ENCODE measurements around the gene ARHGAP4. TPM values are rescaled to one million over a fixed set of nuclear protein-coding genes. Genes with fewer than 3 reads are reported as not detected.

The ARHGAP4 gene
- total RNA-seq, 1 donor from 2014 or later = 9.7 TPM

DNA sequence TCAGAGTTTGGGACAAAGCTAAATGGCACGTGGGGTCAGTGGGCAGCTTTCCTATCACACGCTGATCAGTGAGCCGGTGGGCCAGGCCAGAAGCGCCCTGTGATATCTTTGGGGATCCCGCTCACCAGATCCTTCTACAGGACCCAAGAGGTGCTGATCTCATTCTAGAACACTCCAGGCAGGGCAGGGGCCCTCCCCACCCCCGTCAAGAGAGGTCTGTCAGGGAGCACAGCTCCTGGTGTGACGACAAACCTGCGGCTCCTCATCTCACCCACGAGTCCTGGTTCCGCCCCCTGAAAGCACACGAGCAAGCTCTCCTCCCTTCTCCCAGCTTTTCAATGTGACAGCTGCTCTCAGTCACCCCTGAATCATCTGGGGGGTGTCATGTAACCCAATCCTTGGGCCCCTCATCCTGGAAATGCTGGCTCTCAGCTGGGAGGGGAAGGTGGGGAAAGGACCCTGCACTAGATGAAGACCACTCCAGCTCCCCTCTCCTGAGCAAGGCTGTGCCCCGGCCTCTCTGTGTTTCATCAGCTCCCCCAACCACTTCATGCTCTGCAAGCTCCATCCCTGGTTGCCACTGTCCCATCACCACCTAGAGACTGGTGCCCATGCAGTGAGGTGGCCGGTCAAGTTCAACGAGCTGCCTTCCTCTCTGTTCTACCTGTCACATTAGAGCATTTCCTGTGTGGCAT is 40.9 kb upstream of the ARHGAP4 start:
- intact Hi-C loops (cut with DNase I) = no loop called here
- DNase-seq (ENCODE audit: missing footprints) = no peak
- ATAC-seq = no peak

- ATAC-seq (peak; percentile 9), DNase-seq (ENCODE audit: missing footprints) (no peak)
- intact Hi-C loops (cut with DNase I) = no loop called here
Measured at GRCh38 chrX:153966283-153966688, 40.2 kb upstream of the ARHGAP4 start.

- ATAC-seq (no peak), DNase-seq (ENCODE audit: missing footprints) (no peak)
- intact Hi-C loops (cut with DNase I) = no loop called here
Measured at GRCh38 chrX:153965406-153965805, 39.3 kb upstream of the ARHGAP4 start.

DNA sequence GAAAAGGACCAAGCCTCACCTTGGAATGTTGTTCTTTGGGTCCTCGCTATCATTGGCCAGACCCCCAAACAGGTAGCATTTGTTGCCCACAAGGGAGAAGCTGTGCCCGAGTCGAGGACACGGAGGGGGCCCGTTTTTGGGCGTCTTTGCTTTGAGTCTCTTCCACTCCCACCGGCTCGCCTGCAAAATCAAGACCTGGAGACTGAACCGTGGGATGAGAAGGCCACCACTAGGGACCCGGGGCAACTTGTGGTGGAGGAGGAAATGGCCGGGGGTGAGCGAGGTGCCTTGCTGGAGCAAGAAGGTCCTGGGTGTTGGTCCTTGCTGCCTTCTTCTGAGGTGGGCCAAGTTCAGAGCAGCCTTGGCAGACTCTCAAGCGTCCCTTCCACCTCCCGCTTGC is 38.0 kb upstream of the ARHGAP4 start:
- DNase-seq (ENCODE audit: missing footprints) (no peak), ATAC-seq (no peak)
- intact Hi-C loops (cut with DNase I) = no loop called here

DNA sequence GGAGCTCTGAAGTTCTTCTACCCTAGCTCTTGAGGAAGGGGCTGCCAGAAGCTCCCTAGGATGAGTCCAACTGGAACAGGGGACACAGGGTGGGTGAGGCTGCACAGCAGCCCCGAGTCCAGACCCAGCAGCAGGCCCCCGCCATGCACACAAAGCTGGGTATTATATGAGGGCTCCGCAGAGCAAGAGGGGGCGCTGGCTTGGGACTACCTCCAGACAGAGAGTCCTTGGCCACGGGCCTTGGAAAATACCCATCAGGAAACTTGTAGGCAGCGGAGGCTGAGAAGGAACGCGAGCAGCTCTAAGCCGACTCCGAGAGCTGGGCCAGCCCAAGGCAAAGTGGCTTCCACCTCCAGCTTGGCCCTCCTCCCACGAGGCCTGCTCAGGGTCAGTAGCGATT is 37.5 kb upstream of the ARHGAP4 start:
- intact Hi-C loops (cut with DNase I) = no loop called here
- ATAC-seq (no peak), DNase-seq (ENCODE audit: missing footprints) (no peak)

DNA sequence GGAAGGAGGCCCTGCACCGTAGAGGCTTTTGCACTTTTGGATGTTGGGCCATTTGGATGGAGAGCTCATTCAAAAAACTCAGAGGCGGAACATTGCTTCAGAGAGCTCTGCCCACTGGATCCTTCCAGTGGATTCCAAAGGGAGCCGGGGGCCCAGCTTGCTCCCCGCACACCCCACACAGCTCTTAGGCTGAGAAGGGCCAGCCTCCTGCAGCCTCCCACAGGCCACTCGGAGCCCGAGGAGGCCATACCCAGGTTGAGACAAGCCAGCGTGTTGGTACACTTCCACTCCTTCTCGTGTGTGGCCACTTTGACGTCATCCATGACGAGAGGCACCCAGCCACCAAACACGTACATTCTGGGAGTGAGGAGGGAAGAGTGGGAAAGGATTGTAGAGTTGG is 35.2 kb upstream of the ARHGAP4 start:
- DNase-seq (ENCODE audit: missing footprints) (no peak), ATAC-seq (no peak)
- intact Hi-C loops (cut with DNase I) = no loop called here

DNA sequence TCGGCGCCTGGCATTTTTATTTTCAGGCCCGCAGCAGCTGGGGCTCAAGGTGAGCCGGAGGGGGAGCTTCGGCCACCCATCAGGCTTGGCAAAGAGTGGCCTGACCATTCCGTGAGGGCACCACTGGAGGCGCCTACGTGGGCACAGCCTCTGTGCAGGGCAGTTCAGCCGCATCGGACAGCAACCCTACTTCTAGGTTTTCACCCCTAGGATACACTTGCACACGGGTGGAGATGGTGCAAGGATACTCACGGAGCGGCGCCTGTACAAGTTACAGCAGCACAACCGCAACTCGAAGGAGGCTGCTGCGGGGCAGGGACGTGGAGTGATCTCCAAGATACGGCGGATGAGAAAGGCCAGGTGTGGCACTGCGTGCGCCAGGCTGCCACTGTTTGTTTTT is 34.7 kb upstream of the ARHGAP4 start:
- intact Hi-C loops (cut with DNase I) = no loop called here
- DNase-seq (ENCODE audit: missing footprints) (no peak), ATAC-seq (no peak)

DNA sequence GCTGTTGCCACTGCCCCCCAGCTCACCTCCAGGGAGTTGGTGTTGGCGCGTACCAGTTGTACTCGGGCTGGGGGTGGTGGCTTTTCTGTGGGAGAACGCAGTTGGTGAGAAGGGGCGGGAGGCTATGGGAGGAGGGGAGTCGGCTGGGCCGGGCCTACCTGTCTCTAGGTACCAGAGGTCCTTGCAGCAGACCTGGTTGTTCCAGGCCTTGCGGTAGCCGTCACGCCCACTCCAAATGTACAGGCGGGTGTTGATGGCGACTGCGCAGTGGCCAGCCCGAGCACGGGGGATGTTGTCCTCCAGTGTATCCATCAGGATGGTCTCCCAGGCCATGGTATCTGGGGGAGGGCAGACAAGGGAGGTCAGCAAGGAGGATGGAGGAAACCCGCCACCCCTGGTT is 34.0 kb upstream of the ARHGAP4 start:
- no peak for DNase-seq (ENCODE audit: missing footprints)
- ATAC-seq = no peak
- intact Hi-C loops (cut with DNase I) = no loop called here

DNA sequence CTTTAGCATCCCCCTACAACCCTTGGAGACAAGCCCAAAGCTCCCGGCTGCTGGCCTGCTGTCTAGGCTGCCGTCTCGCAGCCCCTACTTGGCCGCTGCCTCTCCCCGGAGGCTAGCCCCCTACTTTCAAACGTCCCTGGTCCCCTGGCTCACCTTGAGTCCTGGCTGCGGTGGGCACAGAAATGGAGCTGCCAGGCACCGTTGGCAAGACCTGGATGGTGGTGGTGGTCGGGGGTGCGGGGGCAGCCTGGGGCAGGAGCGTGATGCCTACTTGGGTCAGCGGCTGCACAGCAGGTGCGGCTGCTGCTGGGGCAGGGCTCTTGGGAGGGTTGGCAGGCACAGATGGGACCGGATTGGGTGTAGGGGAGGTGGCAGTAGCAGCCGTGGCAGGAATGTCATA is 33.6 kb upstream of the ARHGAP4 start:
- DNase-seq (ENCODE audit: missing footprints) (no peak), ATAC-seq (no peak)
- intact Hi-C loops (cut with DNase I) = no loop called here

- ATAC-seq = no peak
- no peak for DNase-seq (ENCODE audit: missing footprints)
- intact Hi-C loops (cut with DNase I) = no loop called here
Measured at GRCh38 chrX:153958605-153959004, 32.5 kb upstream of the ARHGAP4 start.

GRCh38 chrX:153957224-153957623 is 31.2 kb upstream of the ARHGAP4 start:
- DNase-seq (ENCODE audit: missing footprints) (no peak), ATAC-seq (no peak)
- intact Hi-C loops (cut with DNase I) = no loop called here

GRCh38 chrX:153956044-153956907 is 30.2 kb upstream of the ARHGAP4 start:
- no peak for DNase-seq (ENCODE audit: missing footprints)
- no peak for ATAC-seq
- intact Hi-C loops (cut with DNase I) = no loop called here

DNA sequence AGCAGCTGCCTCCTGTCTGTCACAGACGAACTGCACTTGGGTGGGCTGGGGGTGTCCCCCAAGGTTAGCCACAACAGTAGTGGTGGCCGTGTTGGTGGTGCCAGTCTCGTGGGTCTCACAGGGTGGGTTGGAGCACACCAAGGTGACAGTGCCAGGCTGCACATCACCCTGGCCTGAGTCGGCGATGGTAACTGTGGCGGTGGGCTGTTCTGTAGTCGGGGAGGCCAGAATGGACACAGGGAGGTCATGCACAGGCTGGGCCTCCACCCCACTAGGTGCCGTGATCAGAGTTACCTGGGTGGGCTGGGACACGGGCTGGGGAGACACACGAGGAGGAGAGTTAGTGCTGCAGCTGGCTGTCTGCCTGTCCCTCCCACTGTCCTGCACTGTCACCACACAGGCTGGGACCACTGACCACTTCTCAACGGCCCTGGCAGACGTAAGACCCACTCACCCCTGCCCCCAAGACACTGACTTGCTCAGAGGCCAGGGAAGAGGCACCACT is 29.2 kb upstream of the ARHGAP4 start:
- no peak for ATAC-seq
- DNase-seq (ENCODE audit: missing footprints) = no peak
- intact Hi-C loops (cut with DNase I) = no loop called here

GRCh38 chrX:153954558-153955227 is 28.6 kb upstream of the ARHGAP4 start:
- DNase-seq (ENCODE audit: missing footprints) = no peak
- intact Hi-C loops (cut with DNase I) = no loop called here
- no peak for ATAC-seq

DNA sequence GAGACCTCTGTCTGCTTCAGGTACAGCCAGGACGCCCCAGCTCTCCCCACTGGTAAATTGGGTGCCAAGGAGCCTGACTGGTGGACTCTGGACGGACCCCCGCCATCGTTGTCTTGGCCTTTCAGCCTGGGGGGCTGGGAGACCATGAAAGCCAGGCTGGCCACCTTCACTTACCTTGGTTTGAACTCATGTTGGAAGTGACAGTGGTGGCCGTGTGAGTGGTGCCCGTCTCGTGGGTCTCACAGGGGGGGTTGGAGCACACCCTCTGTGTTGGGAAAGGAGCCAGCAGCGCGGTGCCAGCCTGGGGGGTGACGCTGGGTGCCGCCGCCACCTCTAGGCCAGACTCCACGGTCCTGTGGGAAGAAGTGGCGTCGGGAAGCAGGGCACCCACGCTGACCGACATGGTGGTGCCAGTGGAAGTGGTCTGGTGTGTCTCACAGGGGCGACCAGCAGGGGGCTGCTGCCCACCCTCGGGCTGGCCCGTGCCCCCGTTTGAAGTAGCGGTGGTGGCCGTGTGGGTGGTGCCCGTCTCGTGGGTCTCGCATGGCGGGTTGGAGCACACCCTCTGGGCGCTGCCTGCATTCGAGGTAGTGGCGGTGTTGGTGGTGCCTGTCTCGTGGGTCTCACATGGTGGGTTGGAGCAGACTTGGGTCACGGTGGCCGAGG is 28.0 kb upstream of the ARHGAP4 start:
- no peak for DNase-seq (ENCODE audit: missing footprints)
- no peak for ATAC-seq
- intact Hi-C loops (cut with DNase I) = loop anchor here (1.0 kb wide), 1 partner anchor 190 kb away; the partner anchor contains the start of gene PLXNB3

DNA sequence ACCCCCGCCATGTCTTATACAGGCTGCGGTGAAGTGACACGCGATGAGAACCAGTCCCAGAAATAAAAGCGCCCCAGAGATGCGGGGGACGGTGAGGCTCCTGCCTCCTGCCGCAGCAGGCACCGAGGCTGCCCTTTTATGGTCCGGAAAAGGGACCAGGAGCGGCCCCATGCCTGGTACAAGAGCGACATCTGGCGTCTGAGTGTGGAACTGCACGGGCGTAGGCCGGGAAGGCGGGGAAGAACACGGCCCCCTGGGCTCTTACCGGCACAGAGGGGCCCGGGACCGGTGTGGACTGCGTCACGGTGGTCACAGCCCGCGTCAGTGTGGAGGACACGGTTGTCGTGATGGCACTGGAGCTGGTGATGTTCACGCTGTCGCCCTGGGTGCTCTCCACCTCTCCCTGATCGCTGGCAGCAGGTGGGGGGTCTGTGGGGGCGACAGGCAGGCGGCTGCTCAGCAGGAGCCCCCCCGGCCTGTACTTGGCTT is 27.3 kb upstream of the ARHGAP4 start:
- intact Hi-C loops (cut with DNase I) = loop anchor here (1.0 kb wide), 1 partner anchor 189 kb away; the partner anchor contains the start of gene PLXNB3
- DNase-seq (ENCODE audit: missing footprints) (peak; percentile 82), ATAC-seq (peak; percentile 69)

- intact Hi-C loops (cut with DNase I) = loop anchor here (1.0 kb wide), 1 partner anchor 188 kb away; the partner anchor contains the start of gene PLXNB3
- DNase-seq (ENCODE audit: missing footprints) = no peak
- ATAC-seq = no peak
Measured at GRCh38 chrX:153952373-153953026, 26.4 kb upstream of the ARHGAP4 start.

- intact Hi-C loops (cut with DNase I) = no loop called here
- ATAC-seq (no peak), DNase-seq (ENCODE audit: missing footprints) (no peak)
Measured at GRCh38 chrX:153951683-153952372, 25.8 kb upstream of the ARHGAP4 start.
